ENCODE data around the gene MYO16. TPM values are rescaled to one million over a fixed set of nuclear protein-coding genes. Genes with fewer than 3 reads are reported as not detected.

Gene MYO16
- total RNA-seq, 1 donor from 2014 or later = not detected

DNA sequence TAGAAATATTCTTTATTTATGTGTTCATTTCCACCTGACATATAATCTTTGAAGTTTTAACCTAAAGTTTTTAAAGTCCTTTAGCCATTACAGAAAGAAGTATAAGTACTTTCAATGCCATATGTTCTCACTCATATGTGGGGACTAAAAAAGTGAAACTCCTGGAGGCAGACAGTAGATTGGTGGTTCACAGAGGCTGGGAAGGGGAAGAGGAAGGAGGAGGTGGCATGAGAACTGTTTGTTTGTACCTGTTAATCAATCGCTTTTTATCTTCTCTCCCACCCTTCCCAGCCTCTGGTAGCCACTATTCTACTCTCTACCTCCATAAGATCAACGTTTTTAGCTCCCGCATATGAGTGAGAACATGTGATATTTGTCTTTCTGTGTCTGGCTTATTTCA, 131.1 kb downstream of the MYO16 start:
- H3K27me3 ChIP-seq (ENCODE audit: control insufficient read depth, insufficient read depth, low read length) = no peaks in the 10 kb centered on the region
- DNase-seq (ENCODE audit: low read depth) = no peak

DNA sequence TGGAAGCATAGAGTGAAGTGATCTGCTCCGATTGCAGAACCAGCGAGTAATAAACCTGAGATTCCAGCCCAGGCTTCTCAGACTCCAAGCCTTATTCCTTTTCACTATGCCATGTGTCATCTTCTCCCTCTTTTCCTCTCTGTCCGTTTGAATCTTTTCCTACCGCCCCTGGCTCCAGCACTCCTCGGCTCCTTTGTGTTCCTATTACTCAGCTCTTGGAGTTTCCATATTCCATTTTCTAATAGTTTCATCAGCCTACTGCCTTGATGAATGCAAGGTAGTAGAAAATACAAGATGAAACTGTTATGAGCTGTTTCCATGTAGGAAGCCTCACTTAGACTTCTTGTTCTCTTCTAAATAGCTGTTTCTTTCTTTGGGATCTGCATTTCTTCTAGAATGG, 138.6 kb downstream of the MYO16 start:
- TF ChIP-seq, protein P1, sequence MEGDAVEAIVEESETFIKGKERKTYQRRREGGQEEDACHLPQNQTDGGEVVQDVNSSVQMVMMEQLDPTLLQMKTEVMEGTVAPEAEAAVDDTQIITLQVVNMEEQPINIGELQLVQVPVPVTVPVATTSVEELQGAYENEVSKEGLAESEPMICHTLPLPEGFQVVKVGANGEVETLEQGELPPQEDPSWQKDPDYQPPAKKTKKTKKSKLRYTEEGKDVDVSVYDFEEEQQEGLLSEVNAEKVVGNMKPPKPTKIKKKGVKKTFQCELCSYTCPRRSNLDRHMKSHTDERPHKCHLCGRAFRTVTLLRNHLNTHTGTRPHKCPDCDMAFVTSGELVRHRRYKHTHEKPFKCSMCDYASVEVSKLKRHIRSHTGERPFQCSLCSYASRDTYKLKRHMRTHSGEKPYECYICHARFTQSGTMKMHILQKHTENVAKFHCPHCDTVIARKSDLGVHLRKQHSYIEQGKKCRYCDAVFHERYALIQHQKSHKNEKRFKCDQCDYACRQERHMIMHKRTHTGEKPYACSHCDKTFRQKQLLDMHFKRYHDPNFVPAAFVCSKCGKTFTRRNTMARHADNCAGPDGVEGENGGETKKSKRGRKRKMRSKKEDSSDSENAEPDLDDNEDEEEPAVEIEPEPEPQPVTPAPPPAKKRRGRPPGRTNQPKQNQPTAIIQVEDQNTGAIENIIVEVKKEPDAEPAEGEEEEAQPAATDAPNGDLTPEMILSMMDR (IDR thresholded peaks at IDR 0.05; ENCODE audit: insufficient read depth, low read length, severe bottlenecking) = no peak
- FAIRE-seq (no peak), DNase-seq (ENCODE audit: low read depth) (no peak)
- Histone ChIP-seq H3K27me3 (ENCODE audit: control insufficient read depth, insufficient read depth, low read length) (no peaks in the 10 kb centered on the region), H3K36me3 (ENCODE audit: control insufficient read depth, insufficient read depth, low read length) (no peaks in the 10 kb centered on the region), H3K4me3 (ENCODE audit: low read depth, low read length) (no peak overlapping the region)

More for the DNA sequence above, 131.1 kb downstream of the MYO16 start:
- no peak overlapping the region for H3K4me3 ChIP-seq (ENCODE audit: low read depth, low read length)
- no peak for FAIRE-seq
- TF ChIP-seq, protein P1 (IDR thresholded peaks at IDR 0.05; ENCODE audit: insufficient read depth, low read length, severe bottlenecking) = no peak
- no peaks in the 10 kb centered on the region for H3K36me3 ChIP-seq (ENCODE audit: control insufficient read depth, insufficient read depth, low read length)

DNA sequence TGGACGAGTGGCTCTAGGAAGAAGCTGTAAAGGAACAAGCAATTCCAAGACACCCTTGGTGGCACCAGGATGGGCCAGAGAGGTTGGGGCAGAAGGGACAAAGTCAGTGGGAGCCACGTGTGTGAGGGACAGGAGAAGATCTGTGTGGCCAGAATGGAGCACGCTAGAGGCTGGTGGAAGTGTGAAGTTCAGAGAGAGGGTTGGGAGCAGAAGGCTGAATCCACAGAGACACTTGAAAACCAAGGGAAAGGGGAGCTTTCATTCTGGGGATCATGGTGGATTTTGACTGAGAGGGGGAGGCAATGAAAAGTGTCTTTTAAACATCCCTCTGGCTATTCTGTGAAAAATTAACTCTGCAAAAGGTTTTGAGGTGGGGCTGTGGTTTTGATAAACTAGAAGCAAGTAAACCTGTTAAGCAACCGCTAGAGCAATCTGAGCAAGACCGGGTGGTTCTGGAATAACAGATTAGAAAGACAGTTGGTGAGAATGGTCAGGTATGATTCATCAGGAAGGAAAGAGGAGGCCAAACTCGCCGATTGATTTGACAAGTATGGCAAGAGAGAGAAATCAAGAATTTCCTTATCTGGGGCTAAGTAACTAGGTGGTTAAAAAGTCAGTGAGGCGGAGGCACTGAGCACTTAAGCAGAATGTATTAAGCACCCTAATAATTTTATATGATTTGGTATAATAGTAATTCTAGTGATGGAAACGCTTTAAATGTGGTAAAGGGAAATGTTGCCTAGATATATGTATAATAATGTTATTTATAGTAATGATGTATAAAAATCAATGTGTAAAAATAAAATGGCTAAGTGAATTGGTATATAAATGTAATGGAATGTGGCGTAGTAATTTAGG, 140.0 kb downstream of the MYO16 start:
- H3K4me3 ChIP-seq (ENCODE audit: low read depth, low read length) = no peak overlapping the region
- FAIRE-seq = no peak
- no peaks in the 10 kb centered on the region for H3K27me3 ChIP-seq (ENCODE audit: control insufficient read depth, insufficient read depth, low read length)
- TF ChIP-seq, protein P1 (IDR thresholded peaks at IDR 0.05; ENCODE audit: insufficient read depth, low read length, severe bottlenecking) = no peak
- peak; percentile 47 for DNase-seq (ENCODE audit: low read depth)
- no peaks in the 10 kb centered on the region for H3K36me3 ChIP-seq (ENCODE audit: control insufficient read depth, insufficient read depth, low read length)

DNA sequence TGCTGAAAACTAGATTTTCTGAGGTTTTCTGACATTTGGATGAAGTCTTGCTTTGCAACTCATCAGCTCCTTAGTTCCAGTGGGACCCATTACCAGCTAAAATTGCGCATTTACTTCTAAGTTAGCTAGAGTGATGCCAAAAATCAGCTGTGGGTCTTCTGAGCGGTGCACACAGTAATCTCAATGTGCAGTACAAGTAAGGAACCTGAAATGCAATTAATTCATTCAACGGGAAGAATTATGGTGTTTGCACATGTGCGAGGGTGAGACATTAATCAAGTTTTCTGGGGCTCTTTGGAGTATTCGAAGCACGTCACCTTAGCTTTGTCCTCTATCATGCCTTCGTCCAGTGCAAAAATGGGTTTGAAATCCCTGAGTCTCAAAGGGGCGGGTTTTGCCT, 146.2 kb downstream of the MYO16 start:
- no peak for FAIRE-seq
- Histone ChIP-seq H3K27me3 (ENCODE audit: control insufficient read depth, insufficient read depth, low read length) (no peaks in the 10 kb centered on the region), H3K36me3 (ENCODE audit: control insufficient read depth, insufficient read depth, low read length) (no peaks in the 10 kb centered on the region), H3K4me3 (ENCODE audit: low read depth, low read length) (no peak overlapping the region)
- TF ChIP-seq, protein P1 (IDR thresholded peaks at IDR 0.05; ENCODE audit: insufficient read depth, low read length, severe bottlenecking) = no peak
- no peak for DNase-seq (ENCODE audit: low read depth)

DNA sequence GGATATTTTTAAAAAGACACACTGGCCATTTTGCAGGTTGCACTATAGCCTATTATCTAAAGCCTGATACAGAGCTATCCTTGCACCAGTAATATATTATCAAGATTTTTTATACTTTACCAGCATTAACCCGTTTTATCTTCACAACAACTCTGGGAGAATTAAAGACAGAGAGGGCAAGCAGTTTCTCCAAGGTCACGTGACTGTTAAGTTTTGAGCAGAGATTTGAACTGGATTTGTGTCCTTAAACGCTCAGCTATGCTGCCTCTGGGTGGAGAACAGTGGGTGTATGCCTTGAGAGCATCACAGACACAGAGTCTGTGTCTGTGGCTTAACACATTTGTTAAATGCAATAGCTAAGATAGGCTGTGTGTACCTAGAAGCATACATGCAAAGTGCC, 147.2 kb downstream of the MYO16 start:
- H3K36me3 ChIP-seq (ENCODE audit: control insufficient read depth, insufficient read depth, low read length) = no peaks in the 10 kb centered on the region
- DNase-seq (ENCODE audit: low read depth) = no peak
- FAIRE-seq = no peak
- no peaks in the 10 kb centered on the region for H3K27me3 ChIP-seq (ENCODE audit: control insufficient read depth, insufficient read depth, low read length)
- TF ChIP-seq, protein P1 (IDR thresholded peaks at IDR 0.05; ENCODE audit: insufficient read depth, low read length, severe bottlenecking) = no peak
- no peak overlapping the region for H3K4me3 ChIP-seq (ENCODE audit: low read depth, low read length)
